Measurements from ENCODE around the gene TRAPPC6A.
"Not testable (repeated sequence)": the region's sequence is repeated elsewhere in the genome, so short reads cannot be mapped to it uniquely, and the experiment has no call there.

Gene TRAPPC6A

DNA sequence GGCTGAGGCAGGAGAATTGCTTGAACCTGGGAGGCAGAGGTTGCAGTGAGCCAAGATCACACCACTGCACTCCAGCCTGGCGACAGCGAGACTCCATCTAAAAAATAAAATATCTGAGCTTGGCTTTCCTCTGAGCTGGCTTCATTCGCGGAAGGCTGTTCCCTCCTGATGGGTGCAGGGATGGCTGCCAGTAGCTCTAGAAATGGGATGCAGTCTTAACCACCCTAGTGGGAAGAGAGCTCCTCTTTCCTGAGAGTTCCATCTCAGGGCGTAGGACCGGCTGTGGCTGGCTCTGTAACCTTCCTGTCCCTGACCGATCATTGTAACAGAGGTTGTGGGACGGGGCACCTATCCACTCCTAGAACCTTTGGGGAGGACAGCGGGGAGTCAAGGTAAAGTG lies 52.7 kb downstream of the TRAPPC6A start:
- DNase-seq = no peak

DNA sequence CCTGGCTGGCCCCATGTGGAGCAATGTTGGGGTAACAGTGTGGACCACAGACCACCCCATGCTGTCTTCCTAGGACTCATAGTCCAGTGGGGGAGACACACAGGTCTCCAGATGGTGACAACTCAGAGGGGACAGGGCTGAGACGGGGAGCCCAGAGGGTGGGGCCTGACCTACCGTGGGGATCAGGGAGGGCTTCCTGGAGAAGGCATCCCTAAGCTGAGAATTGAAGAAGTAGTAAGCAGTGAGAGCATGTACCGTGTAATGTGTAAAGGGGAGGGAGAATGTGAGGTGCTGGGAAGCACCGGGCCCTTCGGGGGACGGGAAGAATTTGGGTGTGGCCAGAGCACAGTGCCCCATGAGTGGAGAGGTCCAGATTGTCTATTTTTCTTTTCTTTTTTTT lies 54.0 kb downstream of the TRAPPC6A start:
- no peak for DNase-seq

DNA sequence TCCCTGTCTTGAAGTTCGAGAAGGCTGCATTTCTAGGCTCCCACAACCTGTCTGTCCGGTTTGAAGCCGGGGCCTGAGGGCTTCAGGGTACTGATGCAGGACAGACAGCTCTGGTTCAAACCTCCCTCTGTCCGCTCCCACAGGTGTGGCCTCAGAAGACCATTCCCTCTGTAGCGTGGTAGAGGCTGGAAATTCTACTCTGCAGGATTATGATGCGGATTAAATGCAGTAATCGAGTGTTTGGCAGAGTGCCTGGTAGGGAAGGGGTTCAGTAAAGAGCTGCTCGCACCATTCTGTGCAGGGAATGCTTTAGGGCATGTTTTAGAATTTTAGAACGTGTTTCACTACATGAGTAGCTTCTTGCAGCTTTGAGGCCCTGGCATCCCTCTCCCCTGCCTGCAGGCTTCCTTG lies 54.6 kb downstream of the TRAPPC6A start:
- no peak for DNase-seq

DNA sequence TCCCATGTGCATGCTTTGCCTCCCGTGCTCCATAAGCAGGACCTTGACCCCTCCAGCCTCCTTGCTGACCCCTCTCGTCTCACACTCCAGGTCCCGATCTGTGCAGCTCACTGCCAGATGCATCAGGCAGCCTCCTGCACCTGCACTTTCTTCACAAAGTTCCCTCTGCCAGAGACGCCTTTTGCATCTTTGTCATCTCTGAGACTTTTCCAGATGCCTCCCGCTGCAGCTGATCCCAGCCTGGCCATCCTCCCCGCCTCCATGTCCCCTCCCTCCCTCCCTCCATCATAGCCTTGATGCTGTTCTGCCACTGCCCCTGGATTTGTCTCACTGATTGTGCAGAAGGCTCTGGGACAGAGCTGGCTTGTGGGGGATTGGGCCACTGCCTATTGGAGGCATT lies 55.2 kb downstream of the TRAPPC6A start:
- no peak for DNase-seq

DNA sequence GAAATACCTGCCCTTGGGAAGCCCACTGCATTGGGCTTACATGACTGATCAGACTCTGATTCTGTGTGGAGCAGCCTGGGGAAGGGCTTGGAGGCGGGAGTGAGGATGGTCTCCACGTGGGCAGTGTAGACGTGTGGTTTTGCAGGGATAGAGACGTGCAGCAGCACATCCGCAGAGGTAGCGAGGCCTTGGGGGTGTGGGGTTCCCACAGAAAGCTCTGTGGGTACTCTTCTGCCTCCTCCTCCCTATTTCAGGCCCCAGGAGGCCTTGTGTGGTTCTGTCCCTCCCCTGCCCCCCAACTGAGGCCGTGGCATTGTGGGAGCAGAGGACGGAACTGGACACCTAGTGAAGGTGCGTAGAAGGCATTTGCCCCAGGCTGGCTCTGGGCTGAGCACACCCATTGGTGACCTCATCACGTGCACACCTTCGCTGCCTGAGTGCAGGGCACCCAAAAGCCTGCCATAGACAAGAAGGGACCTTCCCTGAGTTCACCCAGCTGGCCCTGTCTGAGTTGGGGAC lies 56.2 kb downstream of the TRAPPC6A start:
- DNase-seq = no peak

DNA sequence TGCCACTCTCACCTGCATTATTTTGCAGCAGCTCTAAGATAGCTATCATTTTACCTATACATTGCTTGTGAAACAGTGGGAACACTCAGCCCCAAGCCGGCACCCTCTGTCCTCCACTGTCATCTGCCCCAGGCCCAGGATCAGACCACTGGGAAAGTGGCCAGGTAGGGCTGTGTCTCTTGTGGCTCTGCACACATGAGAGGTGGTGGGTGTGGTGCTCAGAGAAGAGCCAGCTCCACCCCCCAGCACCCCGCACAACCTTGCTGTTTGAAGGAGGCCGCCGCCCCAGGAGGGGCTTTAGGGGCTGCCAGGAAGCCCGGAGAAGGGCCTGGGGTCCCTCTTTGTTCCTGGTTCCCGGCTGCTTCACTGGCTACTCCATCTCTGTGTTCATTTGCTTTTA lies 58.5 kb downstream of the TRAPPC6A start:
- DNase-seq = no peak

DNA sequence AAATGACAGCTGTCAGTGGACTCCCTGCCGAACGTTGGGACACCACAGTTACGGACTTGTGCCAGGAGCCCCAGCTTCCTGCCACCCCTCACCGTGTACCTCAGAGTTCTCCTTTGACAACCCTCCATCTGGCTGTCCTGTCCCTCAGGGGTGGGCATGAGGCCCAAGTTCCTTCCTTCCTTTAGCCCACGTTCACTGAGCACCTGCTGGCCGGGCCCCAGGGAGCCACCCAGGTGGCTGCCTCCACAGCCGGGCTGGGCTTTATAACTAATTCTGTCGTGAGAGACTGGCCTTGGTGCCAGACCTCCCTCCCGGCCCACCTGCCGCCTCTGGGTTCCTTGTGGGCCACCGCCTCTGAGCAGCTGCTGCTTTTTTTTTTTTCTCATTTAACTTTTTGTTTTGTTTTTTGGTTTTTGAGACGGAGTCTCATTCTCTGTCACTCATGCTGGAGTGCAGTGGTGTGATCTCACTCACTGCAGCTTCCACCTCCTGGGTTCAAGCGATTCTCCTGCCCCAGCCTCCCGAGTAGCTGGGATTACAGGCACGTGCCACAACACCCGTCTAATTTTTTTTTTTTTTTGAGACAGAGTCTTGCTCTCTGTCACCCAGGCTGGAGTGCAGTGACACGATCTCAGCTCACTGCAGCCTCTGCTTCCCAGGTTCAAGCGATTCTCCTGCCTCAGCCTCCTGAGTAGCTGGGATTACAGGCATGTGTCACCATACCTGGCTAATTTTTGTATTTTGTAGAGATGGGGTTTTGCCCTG lies 59.3 kb downstream of the TRAPPC6A start:
- not testable (repeated sequence) for DNase-seq

DNA sequence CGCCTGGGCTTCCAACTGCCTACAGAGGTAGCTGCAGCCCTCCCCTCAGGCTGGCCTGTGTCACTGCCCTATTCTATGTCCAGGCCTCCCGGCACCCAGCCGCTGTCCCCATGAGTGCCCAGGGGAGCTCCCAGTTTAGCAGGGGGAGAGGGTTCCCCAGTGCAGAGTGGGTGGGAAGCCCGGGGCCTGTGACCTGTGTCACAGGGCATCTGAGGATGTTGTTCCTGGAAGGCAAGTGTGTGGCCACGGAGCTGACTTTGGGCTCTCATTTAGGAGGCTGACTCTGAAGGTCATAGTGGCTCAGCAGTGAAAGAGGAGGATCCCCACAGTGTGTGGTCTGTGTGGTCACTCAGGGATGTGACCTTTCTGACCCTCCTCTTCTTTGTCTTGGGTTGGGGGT lies 59.9 kb downstream of the TRAPPC6A start:
- DNase-seq = no peak

DNA sequence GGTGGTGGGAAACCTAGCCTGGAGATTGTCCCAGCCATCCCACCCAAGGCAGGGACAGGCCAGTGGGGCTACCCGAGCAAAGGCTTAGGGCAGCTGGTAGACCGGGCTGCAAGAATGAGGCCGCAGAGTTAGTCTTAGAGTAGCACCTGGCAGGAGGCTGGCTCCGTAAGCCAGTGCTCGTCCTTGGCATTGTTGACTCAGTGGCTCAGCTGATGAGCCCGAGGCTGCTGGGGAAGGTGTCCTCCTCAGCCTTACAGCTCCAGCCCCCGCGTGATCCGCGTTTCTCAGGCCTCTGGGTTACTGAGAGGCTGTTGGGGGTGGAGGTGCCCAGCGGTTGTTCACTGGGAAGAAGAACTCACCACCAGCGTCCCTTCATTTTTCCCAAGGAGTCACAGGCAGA lies 60.4 kb downstream of the TRAPPC6A start:
- DNase-seq = no peak

DNA sequence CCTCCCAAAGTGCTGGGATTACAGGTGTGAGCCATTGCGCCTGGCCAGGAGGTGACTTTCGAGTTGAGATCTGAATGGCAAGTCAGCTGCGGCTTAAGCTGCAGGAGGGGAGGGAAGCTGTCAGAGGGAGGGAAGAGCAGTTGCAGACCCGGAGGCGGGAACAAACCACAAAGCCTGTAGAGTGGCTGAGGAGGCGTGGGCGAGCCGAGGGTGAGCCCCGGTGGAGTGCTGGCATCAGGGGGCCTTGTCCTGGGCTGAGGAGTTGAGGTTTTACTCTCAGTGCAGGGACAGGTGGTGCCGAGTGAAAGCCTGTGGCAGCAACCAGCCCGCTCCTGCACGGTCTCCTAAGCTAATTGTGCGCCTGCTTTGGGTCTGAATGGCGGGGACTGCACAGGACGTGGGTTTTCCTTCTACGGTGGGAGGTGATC lies 60.9 kb downstream of the TRAPPC6A start:
- DNase-seq = no peak

DNA sequence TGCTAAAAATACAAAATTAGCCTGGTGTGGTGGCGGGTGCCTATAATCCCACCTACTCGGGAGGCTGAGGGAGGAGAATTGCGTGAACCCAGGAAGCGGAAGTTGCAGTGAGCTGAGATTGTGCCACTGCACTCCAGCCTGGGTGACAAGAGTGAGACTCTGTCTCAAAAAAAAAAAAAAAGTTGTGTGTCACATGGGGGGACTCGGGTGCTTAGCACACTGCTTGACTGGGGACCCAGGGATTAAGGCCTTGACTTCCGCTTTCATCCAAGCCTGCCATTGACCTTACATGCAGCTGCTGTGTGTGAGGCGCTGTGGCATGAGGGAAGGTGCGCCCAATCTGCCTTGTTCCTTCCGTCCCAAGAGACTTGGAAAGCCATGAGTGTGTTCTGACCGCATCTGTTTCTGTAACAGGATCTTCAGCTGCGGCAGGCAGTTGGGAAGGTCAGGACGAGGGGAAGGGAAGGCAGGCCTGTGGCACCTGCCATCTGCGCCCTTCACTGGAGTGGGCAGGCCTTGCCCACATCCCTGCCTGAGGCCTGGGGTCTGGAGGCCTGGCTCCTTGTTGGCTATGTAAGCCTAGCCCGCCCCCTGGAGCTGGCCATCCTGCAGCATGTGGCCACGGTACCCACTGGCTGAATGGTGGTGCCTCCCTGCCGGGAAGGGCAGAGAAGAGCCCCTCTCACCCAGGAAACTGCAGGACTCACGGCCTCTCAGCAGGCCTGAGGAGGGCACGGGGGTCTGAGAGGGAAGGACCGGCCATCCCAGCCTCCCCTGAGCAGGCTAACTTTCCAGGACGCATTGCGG lies 62.0 kb downstream of the TRAPPC6A start:
- DNase-seq = no peak

DNA sequence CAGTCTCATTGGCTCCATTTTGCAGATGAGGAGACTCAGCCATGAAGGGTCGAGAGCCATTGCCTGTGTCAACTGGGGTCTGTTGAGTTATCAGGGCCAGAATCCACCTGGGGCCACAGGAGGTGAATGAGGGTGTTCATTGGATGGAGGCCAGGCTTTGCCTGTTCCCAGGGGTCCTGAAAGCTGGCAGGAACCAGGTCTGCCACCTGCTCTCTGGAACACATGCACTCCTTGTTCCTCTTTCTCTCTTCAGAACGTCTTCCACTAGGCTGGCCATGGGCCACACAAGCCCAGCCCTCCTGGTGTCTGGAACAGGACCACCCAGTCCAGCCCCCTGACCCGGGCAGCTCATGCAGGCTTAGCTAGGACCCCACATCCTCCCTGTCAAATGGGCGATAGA lies 63.9 kb downstream of the TRAPPC6A start:
- DNase-seq = no peak

DNA sequence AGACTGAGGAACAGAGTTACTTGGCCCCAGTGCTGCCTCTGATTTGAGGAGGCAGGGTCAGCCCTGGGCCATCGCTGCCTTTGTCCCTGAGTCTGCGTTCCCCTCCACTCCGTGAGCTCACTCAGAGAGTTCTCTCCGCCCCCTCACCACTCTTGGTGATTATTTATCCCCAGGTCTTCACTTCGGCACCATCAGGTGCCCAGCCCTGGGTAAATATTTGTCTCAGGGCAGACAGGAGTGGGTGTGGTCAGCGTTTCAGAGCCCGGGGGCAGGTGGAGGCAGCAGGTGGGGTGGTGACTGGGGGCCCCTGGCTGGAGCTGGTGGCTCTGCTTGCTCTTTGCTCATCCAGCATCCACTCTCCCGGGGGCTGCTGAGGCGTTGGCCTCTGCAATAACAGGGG lies 64.4 kb downstream of the TRAPPC6A start:
- DNase-seq = no peak

All from 8988T (cell line).